Parathyroid adenoma (tissue), 2 donors: ENCODE data around the gene TARS1.
A peak's percentile ranks its signal among the peaks of the same experiment; 100 is the strongest.
"Not testable (repeated sequence)": the region's sequence is repeated elsewhere in the genome, so short reads cannot be mapped to it uniquely, and the experiment has no call there.

Experiments used
- H2AFZ ChIP-seq: fragments of 300-600 bp; sonication (generic); one replicate; pipeline ENCODE4 v1.7.0; 2017; ENCODE audit warnings: antibody characterized with exemption, mild to moderate bottlenecking
- H3K27ac ChIP-seq: fragments of 300-600 bp; sonication (generic); one replicate; pipeline ENCODE4 v1.7.0; 2017
- H3K27me3 ChIP-seq: fragments of 300-600 bp; sonication (generic); one replicate; pipeline ENCODE4 v1.7.0; 2017; ENCODE audit warnings: low read length; ENCODE audit not compliant: control insufficient read depth, insufficient read depth
- H3K36me3 ChIP-seq: fragments of 300-600 bp; sonication (generic); one replicate; pipeline ENCODE4 v1.7.0; 2017; ENCODE audit warnings: low read length; ENCODE audit not compliant: control insufficient read depth, insufficient read depth
- H3K4me1 ChIP-seq: fragments of 300-600 bp; sonication (generic); one replicate; pipeline ENCODE4 v1.7.0; 2017; ENCODE audit warnings: control low read depth
- H3K4me2 ChIP-seq: fragments of 300-600 bp; sonication (generic); one replicate; pipeline ENCODE4 v1.7.0; 2017; ENCODE audit warnings: low read length
- H3K4me3 ChIP-seq: fragments of 300-600 bp; sonication (generic); one replicate; pipeline ENCODE4 v1.7.0; 2017; ENCODE audit warnings: low read depth, low read length
- H3K79me2 ChIP-seq: fragments of 300-600 bp; sonication (generic); one replicate; pipeline ENCODE4 v1.7.0; 2017; ENCODE audit warnings: control low read depth
- H3K9ac ChIP-seq: fragments of 300-600 bp; sonication (generic); one replicate; pipeline ENCODE4 v1.7.0; 2017; ENCODE audit warnings: mild to moderate bottlenecking
- H3K9me3 ChIP-seq: fragments of 300-600 bp; sonication (generic); one replicate; pipeline ENCODE4 v1.7.0; 2017; ENCODE audit warnings: low read length; ENCODE audit not compliant: control insufficient read depth
- CTCF ChIP-seq: fragments of 300-600 bp; sonication (generic); IDR thresholded peaks from one replicate; pipeline ENCODE4 v1.7.0; 2017; ENCODE audit warnings: antibody characterized with exemption, mild to moderate bottlenecking
- donor health status: primary hyperparathyroidism.

Gene TARS1

GRCh38 chr5:33435893-33436490, 4.8 kb upstream of the TARS1 start:
- not testable (repeated sequence) for H3K9ac ChIP-seq, H2AFZ ChIP-seq, H3K4me2 ChIP-seq, H3K27ac ChIP-seq, H3K4me3 ChIP-seq, H3K4me1 ChIP-seq, H3K9me3 ChIP-seq, H3K36me3 ChIP-seq, H3K27me3 ChIP-seq
- peak; percentile 63 for TF ChIP-seq CTCF
- peaks cover 14% of the 10 kb centered on the region for H3K79me2 ChIP-seq

GRCh38 chr5:33438996-33439395, 1.8 kb upstream of the TARS1 start:
- H3K9ac ChIP-seq = no peak overlapping the region
- H3K27ac ChIP-seq = no peak overlapping the region
- H3K27me3 ChIP-seq = no peaks in the 10 kb centered on the region
- no peak for TF ChIP-seq CTCF
- H3K79me2 ChIP-seq = peaks cover 21% of the 10 kb centered on the region
- H3K4me1 ChIP-seq = peaks cover 7% of the 10 kb centered on the region
- no peak overlapping the region for H2AFZ ChIP-seq
- H3K9me3 ChIP-seq = no peaks in the 10 kb centered on the region
- peak overlapping the region; percentile 79 for H3K4me3 ChIP-seq
- H3K4me2 ChIP-seq = peak overlapping the region; percentile 69
- H3K36me3 ChIP-seq = no peaks in the 10 kb centered on the region

- Histone ChIP-seq H3K4me2 (peak overlapping the region; percentile 69), H3K4me3 (peak overlapping the region; percentile 79), H3K9ac (peak overlapping the region; percentile 31), H3K9me3 (no peaks in the 10 kb centered on the region), H2AFZ (peak overlapping the region; percentile 90), H3K36me3 (no peaks in the 10 kb centered on the region), H3K79me2 (peaks cover 21% of the 10 kb centered on the region), H3K27ac (peak overlapping the region; percentile 94), H3K4me1 (peaks cover 7% of the 10 kb centered on the region), H3K27me3 (no peaks in the 10 kb centered on the region)
- no peak for TF ChIP-seq CTCF
These were observed 772 bp upstream of the TARS1 start for GRCh38 chr5:33439905-33440481.

- Histone ChIP-seq H2AFZ (peak overlapping the region; percentile 90), H3K4me3 (peak overlapping the region; percentile 79), H3K79me2 (peaks cover 21% of the 10 kb centered on the region), H3K4me2 (peak overlapping the region; percentile 69), H3K36me3 (no peaks in the 10 kb centered on the region), H3K9me3 (no peaks in the 10 kb centered on the region), H3K27me3 (no peaks in the 10 kb centered on the region), H3K4me1 (peaks cover 4% of the 10 kb centered on the region), H3K27ac (peak overlapping the region; percentile 94), H3K9ac (peak overlapping the region; percentile 9)
- TF ChIP-seq CTCF = no peak
These were observed 744 bp downstream of the TARS1 start for GRCh38 chr5:33441241-33442177.
